NCI-H2196 treated with DMSO at 0.1 percent for 48 hours (cell line): ENCODE results near the gene GFPT2.

Experiments
- DNase-seq: peaks from one replicate; lab custom pipeline; 2025; ENCODE audit not compliant: unreplicated experiment; lab: John Stamatoyannopoulos, UW

Gene GFPT2

GRCh38 chr5:180334751-180335613, 18.2 kb downstream of the GFPT2 start:
- DNase-seq, result no peak

GRCh38 chr5:180334176-180334575, 19.0 kb downstream of the GFPT2 start:
- DNase-seq, result no peak

- no peak for DNase-seq
Observed at GRCh38 chr5:180333661-180334060, 19.5 kb downstream of the GFPT2 start.

GRCh38 chr5:180332861-180333260, 20.3 kb downstream of the GFPT2 start:
- no peak for DNase-seq

GRCh38 chr5:180332051-180332517, 21.1 kb downstream of the GFPT2 start:
- DNase-seq, result no peak

- DNase-seq, result no peak
Observed at GRCh38 chr5:180331647-180331950, 21.5 kb downstream of the GFPT2 start.

- DNase-seq, result no peak
Observed at GRCh38 chr5:180330810-180331646, 22.1 kb downstream of the GFPT2 start.

- DNase-seq, result no peak
Observed at GRCh38 chr5:180330270-180330648, 22.9 kb downstream of the GFPT2 start.

GRCh38 chr5:180329606-180330269, 23.4 kb downstream of the GFPT2 start:
- no peak for DNase-seq

GRCh38 chr5:180329138-180329435, 24.0 kb downstream of the GFPT2 start:
- no peak for DNase-seq

GRCh38 chr5:180328296-180329137, 24.6 kb downstream of the GFPT2 start:
- DNase-seq, result peak; percentile 84

- no peak for DNase-seq
Observed at GRCh38 chr5:180326989-180327565, 26.1 kb downstream of the GFPT2 start.

- no peak for DNase-seq
Observed at GRCh38 chr5:180324601-180324950, 28.6 kb downstream of the GFPT2 start.

GRCh38 chr5:180323941-180324600, 29.1 kb downstream of the GFPT2 start:
- no peak for DNase-seq

- DNase-seq, result no peak
Observed at GRCh38 chr5:180323160-180323559, 30.0 kb downstream of the GFPT2 start.

GRCh38 chr5:180318456-180319089, 34.6 kb downstream of the GFPT2 start:
- no peak for DNase-seq

- no peak for DNase-seq
Observed at GRCh38 chr5:180316586-180316985, 36.5 kb downstream of the GFPT2 start.

GRCh38 chr5:180315762-180316212, 37.3 kb downstream of the GFPT2 start:
- peak; percentile 16 for DNase-seq

GRCh38 chr5:180313677-180314505, 39.2 kb downstream of the GFPT2 start:
- DNase-seq, result peak; percentile 95
